ENCODE data around the gene ATP6V0E1. TPM values are rescaled to one million over a fixed set of nuclear protein-coding genes. Genes with fewer than 3 reads are reported as not detected.
A peak's percentile ranks its signal among the peaks of the same experiment; 100 is the strongest.

The ATP6V0E1 gene
- total RNA-seq, 1 donor from 2014 or later: 272 TPM

- Mint-ChIP-seq H3K27me3 (ENCODE audit: low read depth) (no peaks in the 10 kb centered on the region), H3K9me3 (ENCODE audit: low read depth) (no peaks in the 10 kb centered on the region), H3K27ac (ENCODE audit: unreplicated experiment) (peak overlapping the region; percentile 17), H3K36me3 (ENCODE audit: low read depth) (peaks cover 10% of the 10 kb centered on the region), H3K4me3 (ENCODE audit: unreplicated experiment) (no peak overlapping the region), H3K4me1 (ENCODE audit: low read depth) (peaks cover 44% of the 10 kb centered on the region)
- DNase-seq (ENCODE audit: low spot score): peak; percentile 54
- TF ChIP-seq CTCF (IDR thresholded peaks at IDR 0.05): no peak
Measured at GRCh38 chr5:172944741-172945140, 38.8 kb upstream of the ATP6V0E1 start.

- Mint-ChIP-seq H3K4me1 (ENCODE audit: low read depth) (peaks cover 44% of the 10 kb centered on the region), H3K27me3 (ENCODE audit: low read depth) (no peaks in the 10 kb centered on the region), H3K36me3 (ENCODE audit: low read depth) (peaks cover 10% of the 10 kb centered on the region), H3K27ac (ENCODE audit: unreplicated experiment) (no peak overlapping the region), H3K4me3 (ENCODE audit: unreplicated experiment) (no peak overlapping the region), H3K9me3 (ENCODE audit: low read depth) (no peaks in the 10 kb centered on the region)
- TF ChIP-seq CTCF (IDR thresholded peaks at IDR 0.05): no peak
- DNase-seq (ENCODE audit: low spot score): peak; percentile 37
Measured at GRCh38 chr5:172945151-172945550, 38.4 kb upstream of the ATP6V0E1 start.

- H3K4me1 Mint-ChIP-seq (ENCODE audit: low read depth): peaks cover 44% of the 10 kb centered on the region
- peaks cover 10% of the 10 kb centered on the region for H3K36me3 Mint-ChIP-seq (ENCODE audit: low read depth)
Measured at GRCh38 chr5:172946146-172946545, 37.4 kb upstream of the ATP6V0E1 start.

GRCh38 chr5:172949426-172949825 lies 34.1 kb upstream of the ATP6V0E1 start:
- Mint-ChIP-seq H3K9me3 (ENCODE audit: low read depth) (no peaks in the 10 kb centered on the region), H3K4me1 (ENCODE audit: low read depth) (peaks cover 50% of the 10 kb centered on the region), H3K4me3 (ENCODE audit: unreplicated experiment) (no peak overlapping the region), H3K36me3 (ENCODE audit: low read depth) (peaks cover 13% of the 10 kb centered on the region), H3K27ac (ENCODE audit: unreplicated experiment) (no peak overlapping the region), H3K27me3 (ENCODE audit: low read depth) (no peaks in the 10 kb centered on the region)
- TF ChIP-seq CTCF (IDR thresholded peaks at IDR 0.05): no peak
- DNase-seq (ENCODE audit: low spot score): no peak

More at GRCh38 chr5:172946146-172946545, 37.4 kb upstream of the ATP6V0E1 start:
- no peak overlapping the region for H3K4me3 Mint-ChIP-seq (ENCODE audit: unreplicated experiment)
- peak; percentile 67 for DNase-seq (ENCODE audit: low spot score)
- H3K9me3 Mint-ChIP-seq (ENCODE audit: low read depth): no peaks in the 10 kb centered on the region
- TF ChIP-seq CTCF (IDR thresholded peaks at IDR 0.05): no peak
- H3K27ac Mint-ChIP-seq (ENCODE audit: unreplicated experiment): no peak overlapping the region
- H3K27me3 Mint-ChIP-seq (ENCODE audit: low read depth): no peaks in the 10 kb centered on the region

- H3K27me3 Mint-ChIP-seq (ENCODE audit: low read depth): no peaks in the 10 kb centered on the region
- H3K4me3 Mint-ChIP-seq (ENCODE audit: unreplicated experiment): no peak overlapping the region
- peaks cover 50% of the 10 kb centered on the region for H3K4me1 Mint-ChIP-seq (ENCODE audit: low read depth)
- peaks cover 13% of the 10 kb centered on the region for H3K36me3 Mint-ChIP-seq (ENCODE audit: low read depth)
- peak overlapping the region; percentile 49 for H3K27ac Mint-ChIP-seq (ENCODE audit: unreplicated experiment)
- TF ChIP-seq CTCF (IDR thresholded peaks at IDR 0.05): no peak
- no peak for DNase-seq (ENCODE audit: low spot score)
- H3K9me3 Mint-ChIP-seq (ENCODE audit: low read depth): no peaks in the 10 kb centered on the region
Measured at GRCh38 chr5:172950176-172950965, 33.2 kb upstream of the ATP6V0E1 start.
